ENCODE data around the gene SERTAD2. TPM values are rescaled to one million over a fixed set of nuclear protein-coding genes. Genes with fewer than 3 reads are reported as not detected.

SERTAD2 gene
- total RNA-seq, 1 experiment from 2014 or later, result 19.8 TPM

GRCh38 chr2:64632835-64633819 lies 20.6 kb downstream of the SERTAD2 start:
- H3K36me3 ChIP-seq (ENCODE audit: low read depth, low read length), result peaks cover 56% of the 10 kb centered on the region
- H3K4me2 ChIP-seq (ENCODE audit: low read length), result no peak overlapping the region
- ChIA-PET CTCF (no interaction called here), POLR2A (ENCODE audit: unreplicated experiment) (no interaction called here)
- H4K20me1 ChIP-seq (ENCODE audit: low read length), result peaks cover 21% of the 10 kb centered on the region
- no peak overlapping the region for H2AFZ ChIP-seq (ENCODE audit: low read length)
- H3K27ac ChIP-seq (ENCODE audit: low read length), result no peak overlapping the region
- TF ChIP-seq EZH2 (IDR thresholded peaks at IDR 0.05; ENCODE audit: low read length, unreplicated experiment) (no peak), CTCF (conservative IDR thresholded peaks at IDR 0.05; ENCODE audit: low read depth, low read length) (no peak), EZH2phosphoT487 (IDR thresholded peaks at IDR 0.05; ENCODE audit: borderline replicate concordance, low read length) (no peak)
- BruUV-seq (replicated peaks), result TSS peak; percentile 2
- H3K9ac ChIP-seq (ENCODE audit: low read length), result no peak overlapping the region
- H3K9me3 ChIP-seq (ENCODE audit: low read length), result no peaks in the 10 kb centered on the region
- intact Hi-C loops (cut with micrococcal nuclease), result no loop called here
- DNase-seq, result no peak
- no peak for ATAC-seq
- no peaks in the 10 kb centered on the region for H3K27me3 ChIP-seq (ENCODE audit: low read length)
- H3F3A ChIP-seq (ENCODE audit: low read length, unreplicated experiment), result no peaks in the 10 kb centered on the region
- peaks cover 57% of the 10 kb centered on the region for H3K79me2 ChIP-seq (ENCODE audit: low read length)
- H3K9me2 ChIP-seq (replicated peaks; ENCODE audit: low read length), result no peaks in the 10 kb centered on the region
- H3K4me1 ChIP-seq (ENCODE audit: insufficient read depth, low read length), result peaks cover 5% of the 10 kb centered on the region
- no peak overlapping the region for H3K4me3 ChIP-seq (ENCODE audit: low read length)

GRCh38 chr2:64631771-64632170 lies 21.9 kb downstream of the SERTAD2 start:
- ATAC-seq (no peak), DNase-seq (no peak)
- Histone ChIP-seq H3F3A (ENCODE audit: low read length, unreplicated experiment) (no peaks in the 10 kb centered on the region), H3K4me3 (ENCODE audit: low read length) (no peak overlapping the region), H2AFZ (ENCODE audit: low read length) (no peak overlapping the region), H3K79me2 (ENCODE audit: low read length) (peaks cover 43% of the 10 kb centered on the region), H3K9me2 (replicated peaks; ENCODE audit: low read length) (no peaks in the 10 kb centered on the region), H3K9me3 (ENCODE audit: low read length) (no peaks in the 10 kb centered on the region), H4K20me1 (ENCODE audit: low read length) (peaks cover 10% of the 10 kb centered on the region), H3K27ac (ENCODE audit: low read length) (no peak overlapping the region), H3K4me2 (ENCODE audit: low read length) (no peak overlapping the region), H3K4me1 (ENCODE audit: insufficient read depth, low read length) (no peaks in the 10 kb centered on the region), H3K9ac (ENCODE audit: low read length) (no peak overlapping the region), H3K27me3 (ENCODE audit: low read length) (no peaks in the 10 kb centered on the region), H3K36me3 (ENCODE audit: low read depth, low read length) (peaks cover 46% of the 10 kb centered on the region)
- CTCF ChIA-PET, result no interaction called here
- intact Hi-C loops (cut with micrococcal nuclease), result no loop called here
- POLR2A ChIA-PET (ENCODE audit: unreplicated experiment), result interaction anchor here (1.0 kb wide), 1 partner anchor 13 kb away, joined by 3 read pairs; no protein-coding TSS in a partner anchor
- TF ChIP-seq EZH2 (IDR thresholded peaks at IDR 0.05; ENCODE audit: low read length, unreplicated experiment) (no peak), CTCF (conservative IDR thresholded peaks at IDR 0.05; ENCODE audit: low read depth, low read length) (no peak), EZH2phosphoT487 (IDR thresholded peaks at IDR 0.05; ENCODE audit: borderline replicate concordance, low read length) (no peak)
- BruUV-seq (replicated peaks), result no TSS peak

GRCh38 chr2:64630752-64631151 lies 23.0 kb downstream of the SERTAD2 start:
- no peak for DNase-seq
- Histone ChIP-seq H3K9me2 (replicated peaks; ENCODE audit: low read length) (no peaks in the 10 kb centered on the region), H3K9me3 (ENCODE audit: low read length) (no peaks in the 10 kb centered on the region), H3K27me3 (ENCODE audit: low read length) (no peaks in the 10 kb centered on the region), H3K9ac (ENCODE audit: low read length) (no peak overlapping the region), H3K4me1 (ENCODE audit: insufficient read depth, low read length) (no peaks in the 10 kb centered on the region), H3K4me2 (ENCODE audit: low read length) (no peak overlapping the region), H3F3A (ENCODE audit: low read length, unreplicated experiment) (no peaks in the 10 kb centered on the region), H3K27ac (ENCODE audit: low read length) (no peak overlapping the region), H3K4me3 (ENCODE audit: low read length) (no peak overlapping the region), H4K20me1 (ENCODE audit: low read length) (peaks cover 10% of the 10 kb centered on the region), H2AFZ (ENCODE audit: low read length) (no peak overlapping the region), H3K79me2 (ENCODE audit: low read length) (peaks cover 33% of the 10 kb centered on the region), H3K36me3 (ENCODE audit: low read depth, low read length) (peaks cover 37% of the 10 kb centered on the region)
- no TSS peak for BruUV-seq (replicated peaks)
- ChIA-PET POLR2A (ENCODE audit: unreplicated experiment) (interaction anchor here (1.0 kb wide), 1 partner anchor 14 kb away, joined by 3 read pairs; no protein-coding TSS in a partner anchor), CTCF (no interaction called here)
- intact Hi-C loops (cut with micrococcal nuclease), result no loop called here
- no peak for ATAC-seq
- TF ChIP-seq CTCF (conservative IDR thresholded peaks at IDR 0.05; ENCODE audit: low read depth, low read length), result no peak
- no peak for TF ChIP-seq EZH2phosphoT487 (IDR thresholded peaks at IDR 0.05; ENCODE audit: borderline replicate concordance, low read length)
- no peak for TF ChIP-seq EZH2 (IDR thresholded peaks at IDR 0.05; ENCODE audit: low read length, unreplicated experiment)

All from PC-3 (cell line).